HG02610 (cell line): Measurements from ENCODE around the gene PDE2A.

ENCODE experiments used
- ATAC-seq: cut with Tn5 transposase; IDR thresholded peaks from one replicate; pipeline ENCODE4 v1.9.1; 2021; ENCODE audit warnings: mild to moderate bottlenecking, moderate library complexity; ENCODE audit not compliant: unreplicated experiment

PDE2A gene

GRCh38 chr11:72641522-72642042, 32.6 kb downstream of the PDE2A start:
- ATAC-seq, result no peak

GRCh38 chr11:72639502-72640375, 34.5 kb downstream of the PDE2A start:
- ATAC-seq, result no peak

- ATAC-seq, result no peak
Observed at GRCh38 chr11:72637926-72638325, 36.3 kb downstream of the PDE2A start.

- no peak for ATAC-seq
Observed at GRCh38 chr11:72637198-72637597, 37.0 kb downstream of the PDE2A start.

GRCh38 chr11:72636376-72636775, 37.8 kb downstream of the PDE2A start:
- no peak for ATAC-seq

GRCh38 chr11:72635933-72636332, 38.3 kb downstream of the PDE2A start:
- ATAC-seq, result no peak

- ATAC-seq, result no peak
Observed at GRCh38 chr11:72635309-72635915, 38.8 kb downstream of the PDE2A start.

- no peak for ATAC-seq
Observed at GRCh38 chr11:72634472-72635095, 39.6 kb downstream of the PDE2A start.

GRCh38 chr11:72634016-72634415, 40.2 kb downstream of the PDE2A start:
- no peak for ATAC-seq

- no peak for ATAC-seq
Observed at GRCh38 chr11:72633068-72633467, 41.2 kb downstream of the PDE2A start.

- ATAC-seq, result no peak
Observed at GRCh38 chr11:72631806-72632731, 42.2 kb downstream of the PDE2A start.

- no peak for ATAC-seq
Observed at GRCh38 chr11:72630104-72630852, 43.9 kb downstream of the PDE2A start.

GRCh38 chr11:72629266-72629665, 45.0 kb downstream of the PDE2A start:
- no peak for ATAC-seq

- no peak for ATAC-seq
Observed at GRCh38 chr11:72627594-72628281, 46.5 kb downstream of the PDE2A start.

- no peak for ATAC-seq
Observed at GRCh38 chr11:72626414-72626936, 47.7 kb downstream of the PDE2A start.

- ATAC-seq, result no peak
Observed at GRCh38 chr11:72625691-72626413, 48.4 kb downstream of the PDE2A start.

GRCh38 chr11:72624496-72625201, 49.6 kb downstream of the PDE2A start:
- no peak for ATAC-seq

GRCh38 chr11:72623052-72623451, 51.2 kb downstream of the PDE2A start:
- no peak for ATAC-seq
